ENCODE results near the gene NEK4.
"Not testable (repeated sequence)": the region's sequence is repeated elsewhere in the genome, so short reads cannot be mapped to it uniquely, and the experiment has no call there.

NEK4 gene

DNA sequence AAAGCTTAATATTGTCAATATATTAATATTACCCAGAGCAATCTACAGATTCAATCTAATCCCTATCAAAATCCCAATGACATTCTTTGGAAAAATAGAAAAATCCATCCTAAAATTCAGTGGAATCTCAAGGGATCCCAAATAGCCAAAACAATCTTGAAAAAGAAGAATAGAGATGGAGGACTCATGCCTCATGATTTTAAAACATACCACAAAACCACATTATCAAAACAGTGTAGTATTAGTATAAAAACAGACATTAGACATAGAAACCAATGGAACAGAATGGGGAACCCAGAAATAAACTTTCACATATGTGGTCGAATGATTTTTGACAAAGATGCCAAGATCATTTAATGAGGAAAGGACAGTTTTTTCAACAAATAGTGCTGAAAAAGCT is 14.6 kb downstream of the NEK4 start:
- no peaks in the 10 kb centered on the region for H3K4me1 Mint-ChIP-seq
- H3K9me3 Mint-ChIP-seq = no peaks in the 10 kb centered on the region
- H3K4me3 Mint-ChIP-seq = no peak overlapping the region
- H3K27me3 Mint-ChIP-seq = no peaks in the 10 kb centered on the region
- CTCF ChIA-PET = no interaction called here
- no peak overlapping the region for H3K27ac Mint-ChIP-seq
- H3K36me3 Mint-ChIP-seq = peaks cover 40% of the 10 kb centered on the region
- no peak for DNase-seq

DNA sequence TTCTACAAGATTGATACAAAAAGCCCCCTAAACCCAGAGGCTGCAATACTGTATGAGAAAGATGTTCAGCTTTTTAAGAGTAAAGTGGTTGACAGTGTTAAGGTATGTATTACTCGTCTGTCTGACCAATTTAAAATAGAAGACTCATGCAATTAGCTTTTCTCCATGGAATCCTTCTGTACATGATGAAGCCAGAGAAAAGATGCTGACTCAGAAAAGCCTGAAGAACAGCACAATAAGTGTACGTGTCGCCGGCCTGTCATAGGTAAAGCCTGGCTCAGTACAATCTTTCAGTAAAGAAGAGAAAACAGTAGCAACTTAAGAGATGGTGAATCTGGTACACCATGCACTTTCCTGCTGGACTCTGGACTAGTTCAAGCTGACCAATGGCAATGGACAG is 16.4 kb downstream of the NEK4 start:
- Mint-ChIP-seq H3K9me3 (no peaks in the 10 kb centered on the region), H3K27me3 (no peaks in the 10 kb centered on the region), H3K4me3 (no peak overlapping the region), H3K27ac (no peak overlapping the region), H3K36me3 (peaks cover 34% of the 10 kb centered on the region), H3K4me1 (no peaks in the 10 kb centered on the region)
- CTCF ChIA-PET = no interaction called here
- DNase-seq = no peak

DNA sequence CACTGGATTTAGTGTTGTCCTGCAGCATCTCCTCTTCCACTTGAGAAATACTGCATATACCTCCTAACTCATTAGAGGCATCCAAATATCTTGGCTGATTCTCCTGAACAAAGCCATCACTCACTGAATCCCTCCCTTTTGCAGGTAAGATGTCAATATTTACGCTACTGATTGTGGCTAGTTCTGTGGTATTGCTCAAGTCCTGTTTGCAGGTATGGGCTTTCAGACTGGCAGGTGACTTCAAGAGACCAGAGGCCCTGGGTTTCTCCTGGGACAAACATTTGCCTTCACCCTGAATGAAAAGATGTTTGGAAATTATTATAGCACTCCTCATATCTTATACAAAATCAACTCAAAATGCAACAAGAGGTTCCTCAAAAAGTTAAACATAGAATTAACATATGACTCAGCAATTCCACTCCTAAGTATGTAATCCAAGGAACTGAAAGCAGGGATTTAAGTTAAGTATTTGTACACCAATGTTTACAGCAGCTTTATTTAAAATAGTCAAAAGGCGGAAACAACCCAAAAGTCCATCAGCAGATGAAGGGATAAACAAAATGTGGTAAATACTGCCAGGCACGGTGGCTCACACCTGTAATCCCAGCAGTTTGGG is 18.6 kb downstream of the NEK4 start:
- Mint-ChIP-seq H3K27ac (no peak overlapping the region), H3K9me3 (no peaks in the 10 kb centered on the region), H3K36me3 (peaks cover 31% of the 10 kb centered on the region), H3K4me3 (no peak overlapping the region), H3K27me3 (no peaks in the 10 kb centered on the region), H3K4me1 (no peaks in the 10 kb centered on the region)
- DNase-seq = no peak
- CTCF ChIA-PET = interaction anchor here (1.4 kb wide), 1 partner anchor 9 kb away, joined by 3 read pairs; no protein-coding TSS in a partner anchor

DNA sequence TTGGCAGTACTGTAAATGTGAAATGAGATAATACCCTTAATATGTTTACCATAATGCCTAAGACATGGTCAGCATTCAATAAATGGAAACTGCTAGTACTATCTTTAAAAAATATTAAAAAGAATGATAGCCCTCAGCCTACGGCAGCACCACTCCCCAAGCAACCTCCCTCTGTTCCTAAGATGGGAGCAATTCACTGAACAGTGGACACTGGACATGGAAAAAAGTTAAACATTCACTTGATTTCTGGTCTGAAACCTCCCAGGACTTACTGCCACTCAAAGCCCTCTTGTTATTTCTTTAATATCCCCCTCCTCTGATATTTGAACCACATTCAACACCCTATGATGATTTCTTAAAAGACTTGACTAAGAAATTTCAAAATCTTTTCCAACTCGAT is 27.0 kb downstream of the NEK4 start:
- peaks cover 26% of the 10 kb centered on the region for H3K36me3 Mint-ChIP-seq

DNA sequence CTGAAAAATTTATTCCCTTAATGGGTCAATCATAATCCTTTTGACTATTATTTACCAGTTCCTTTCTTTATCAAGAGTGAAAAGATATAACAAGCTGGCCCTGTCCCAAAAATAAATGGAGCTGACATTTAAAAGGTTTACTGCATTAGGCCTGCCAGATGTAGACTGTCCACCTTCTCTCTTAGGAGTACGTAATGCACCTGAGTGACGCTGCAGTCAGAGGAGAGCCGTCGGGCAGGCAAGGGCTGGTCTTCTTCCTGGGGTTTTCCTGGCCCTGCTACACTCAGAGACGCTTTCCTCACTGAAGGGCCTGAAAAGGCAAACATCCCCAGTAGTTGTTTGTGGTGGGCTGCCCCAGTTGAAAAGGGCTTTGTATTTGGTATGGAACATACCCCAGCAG is 27.6 kb downstream of the NEK4 start:
- Mint-ChIP-seq H3K9me3 (no peaks in the 10 kb centered on the region), H3K4me3 (no peak overlapping the region), H3K4me1 (no peaks in the 10 kb centered on the region), H3K36me3 (peaks cover 21% of the 10 kb centered on the region), H3K27ac (peak overlapping the region; percentile 30), H3K27me3 (no peaks in the 10 kb centered on the region)
- CTCF ChIA-PET = interaction anchor here (0.9 to 1.6 kb wide), 6 partner anchors 10 to 329 kb away, joined by 3 to 5 read pairs (median 3); no protein-coding TSS in a partner anchor
- no peak for DNase-seq

More for the DNA sequence above, 27.0 kb downstream of the NEK4 start:
- CTCF ChIA-PET = interaction anchor here (0.9 to 1.6 kb wide), 4 partner anchors 55 to 329 kb away, joined by 3 to 5 read pairs (median 4); no protein-coding TSS in a partner anchor
- no peaks in the 10 kb centered on the region for H3K9me3 Mint-ChIP-seq
- no peaks in the 10 kb centered on the region for H3K4me1 Mint-ChIP-seq
- no peak overlapping the region for H3K27ac Mint-ChIP-seq
- no peaks in the 10 kb centered on the region for H3K27me3 Mint-ChIP-seq
- no peak for DNase-seq
- no peak overlapping the region for H3K4me3 Mint-ChIP-seq

DNA sequence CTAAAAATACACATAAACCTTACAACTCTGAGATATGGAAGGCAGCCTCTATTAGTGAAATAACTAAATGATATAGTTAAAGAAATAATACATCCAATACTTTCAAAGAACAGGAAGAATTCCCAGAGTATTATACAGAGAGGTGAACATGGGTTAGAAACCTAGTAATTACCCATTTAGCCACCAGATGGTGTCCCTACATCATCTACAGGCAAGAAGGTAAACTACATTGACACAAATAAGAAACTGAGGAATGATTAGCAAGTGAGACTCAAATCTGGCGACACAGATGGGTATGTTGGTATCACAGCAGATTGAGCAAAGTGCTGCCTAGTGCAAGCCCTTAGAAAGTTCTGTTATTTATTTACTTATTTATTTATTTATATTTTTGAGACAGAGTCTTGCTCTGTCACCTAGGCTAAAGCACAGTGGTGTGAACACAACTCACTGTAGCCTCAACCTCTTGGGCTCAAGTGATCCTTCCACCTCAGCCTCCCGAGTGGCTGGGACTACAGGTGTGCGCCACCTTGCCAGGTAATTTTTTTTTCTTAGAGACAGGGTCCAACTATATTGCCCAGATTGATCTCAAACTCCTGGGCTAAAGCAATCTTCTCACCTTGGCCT is 28.2 kb downstream of the NEK4 start:
- Mint-ChIP-seq H3K27ac (no peak overlapping the region), H3K9me3 (no peaks in the 10 kb centered on the region), H3K36me3 (peaks cover 20% of the 10 kb centered on the region), H3K4me3 (no peak overlapping the region), H3K27me3 (no peaks in the 10 kb centered on the region), H3K4me1 (no peaks in the 10 kb centered on the region)
- DNase-seq = no peak
- CTCF ChIA-PET = interaction anchor here (0.9 to 1.6 kb wide), 6 partner anchors 10 to 329 kb away, joined by 3 to 5 read pairs (median 4); no protein-coding TSS in a partner anchor

DNA sequence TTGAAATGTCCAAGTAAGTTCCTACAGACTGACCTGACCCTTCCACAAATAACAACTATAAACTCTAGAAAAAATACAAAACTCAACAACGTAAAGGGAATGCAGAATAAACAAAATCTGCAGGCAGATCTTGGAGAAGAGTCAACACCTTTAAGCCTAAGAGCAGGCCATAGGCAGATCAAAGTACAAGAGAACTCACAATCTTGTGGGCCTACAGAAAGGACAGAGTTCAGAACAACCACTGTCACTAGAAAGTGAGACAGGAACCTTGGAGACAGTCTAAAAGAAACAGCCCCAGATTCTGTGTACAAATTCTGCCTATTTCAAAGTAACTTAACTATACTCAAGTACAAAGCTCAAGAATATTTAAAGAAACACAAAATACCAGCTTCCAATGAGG is 31.0 kb downstream of the NEK4 start:
- H3K4me3 Mint-ChIP-seq = no peak overlapping the region
- no peaks in the 10 kb centered on the region for H3K4me1 Mint-ChIP-seq
- no peaks in the 10 kb centered on the region for H3K27me3 Mint-ChIP-seq
- no peak overlapping the region for H3K27ac Mint-ChIP-seq
- no peak for DNase-seq
- H3K36me3 Mint-ChIP-seq = peaks cover 29% of the 10 kb centered on the region
- CTCF ChIA-PET = interaction anchor here (1.3 kb wide), 1 partner anchor 59 kb away, joined by 3 read pairs; no protein-coding TSS in a partner anchor
- H3K9me3 Mint-ChIP-seq = peaks cover 1% of the 10 kb centered on the region

DNA sequence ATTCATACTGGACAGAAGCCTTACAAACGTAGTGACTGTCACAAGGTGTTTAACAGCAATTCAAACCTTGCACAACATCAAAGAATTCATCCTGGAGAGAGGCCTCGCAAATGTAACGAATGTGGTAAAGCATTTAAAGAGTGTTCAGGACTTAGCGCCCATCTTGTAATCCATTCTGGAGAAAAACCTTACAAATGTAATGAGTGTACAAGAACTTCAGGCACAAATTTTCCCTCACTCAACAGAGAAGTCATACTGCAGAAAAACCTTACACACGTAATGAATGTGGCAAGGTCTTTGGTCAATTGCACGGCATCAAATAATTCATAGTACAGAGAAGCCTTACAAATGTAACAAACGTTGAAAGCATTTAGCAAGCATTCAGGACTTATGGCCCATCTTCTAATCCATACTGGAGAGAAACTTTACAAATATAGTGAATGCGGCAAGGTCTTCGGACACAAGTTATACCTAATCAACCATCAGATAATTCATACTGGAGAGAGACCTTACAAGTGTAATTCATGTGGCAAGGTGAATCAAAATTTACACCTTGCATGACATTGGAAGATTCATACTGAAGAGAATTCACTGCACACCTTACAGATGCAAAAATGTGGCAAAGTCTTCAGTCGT is 37.4 kb downstream of the NEK4 start:
- peaks cover 41% of the 10 kb centered on the region for H3K9me3 Mint-ChIP-seq
- no peaks in the 10 kb centered on the region for H3K27me3 Mint-ChIP-seq
- CTCF ChIA-PET = no interaction called here
- peaks cover 68% of the 10 kb centered on the region for H3K36me3 Mint-ChIP-seq
- no peak overlapping the region for H3K27ac Mint-ChIP-seq
- peaks cover 19% of the 10 kb centered on the region for H3K4me1 Mint-ChIP-seq
- H3K4me3 Mint-ChIP-seq = no peak overlapping the region
- no peak for DNase-seq

DNA sequence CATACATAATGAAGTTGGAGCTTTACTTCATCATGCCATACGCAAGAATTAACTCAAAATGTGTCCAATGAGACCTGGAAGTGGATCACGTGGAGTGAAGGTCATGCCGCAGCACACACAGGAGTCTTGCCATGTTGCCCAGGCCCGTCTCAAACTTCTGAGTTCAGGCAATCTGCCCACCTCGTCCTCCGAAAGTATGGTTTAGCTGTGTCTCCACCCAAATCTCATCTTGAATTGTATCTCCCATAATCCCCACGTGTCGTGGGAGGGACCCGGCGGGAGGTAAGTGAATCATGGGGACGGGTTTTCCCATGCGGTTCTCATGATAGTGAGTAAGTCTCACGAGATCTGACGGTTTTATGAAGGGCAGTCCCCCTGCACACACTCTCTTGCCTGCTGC is 39.1 kb downstream of the NEK4 start:
- DNase-seq = no peak
- Mint-ChIP-seq H3K27ac (no peak overlapping the region), H3K4me3 (no peak overlapping the region), H3K27me3 (no peaks in the 10 kb centered on the region), H3K9me3 (peaks cover 46% of the 10 kb centered on the region), H3K36me3 (peaks cover 70% of the 10 kb centered on the region), H3K4me1 (peaks cover 19% of the 10 kb centered on the region)
- CTCF ChIA-PET = interaction anchor here (1.4 kb wide), 1 partner anchor 10 kb away, joined by 3 read pairs; no protein-coding TSS in a partner anchor

DNA sequence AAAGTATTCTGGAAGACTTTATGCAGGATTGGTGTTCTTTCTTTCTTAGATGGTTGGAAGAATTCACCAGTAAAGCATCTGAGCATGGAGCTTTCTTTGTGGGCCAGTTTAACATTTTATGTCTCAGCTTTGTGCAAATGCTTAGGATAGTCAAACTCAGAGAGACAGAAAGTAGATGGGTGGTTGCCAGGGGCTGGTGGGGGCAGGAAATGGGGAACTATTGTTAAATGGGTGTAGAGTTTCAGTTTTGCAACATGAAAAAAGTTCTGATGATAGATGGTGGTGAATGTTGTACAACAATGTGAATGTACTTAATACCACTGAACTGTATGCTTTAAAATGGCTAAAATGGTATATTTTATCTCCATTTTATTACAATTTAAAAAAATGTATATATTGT is 40.1 kb downstream of the NEK4 start:
- CTCF ChIA-PET = interaction anchor here (1.4 kb wide), 1 partner anchor 11 kb away, joined by 3 read pairs; no protein-coding TSS in a partner anchor
- peaks cover 69% of the 10 kb centered on the region for H3K36me3 Mint-ChIP-seq
- peak; percentile 52 for DNase-seq
- H3K4me1 Mint-ChIP-seq = peaks cover 19% of the 10 kb centered on the region
- peaks cover 46% of the 10 kb centered on the region for H3K9me3 Mint-ChIP-seq
- H3K27me3 Mint-ChIP-seq = no peaks in the 10 kb centered on the region
- H3K4me3 Mint-ChIP-seq = peak overlapping the region; percentile 3
- H3K27ac Mint-ChIP-seq = peak overlapping the region; percentile 61

DNA sequence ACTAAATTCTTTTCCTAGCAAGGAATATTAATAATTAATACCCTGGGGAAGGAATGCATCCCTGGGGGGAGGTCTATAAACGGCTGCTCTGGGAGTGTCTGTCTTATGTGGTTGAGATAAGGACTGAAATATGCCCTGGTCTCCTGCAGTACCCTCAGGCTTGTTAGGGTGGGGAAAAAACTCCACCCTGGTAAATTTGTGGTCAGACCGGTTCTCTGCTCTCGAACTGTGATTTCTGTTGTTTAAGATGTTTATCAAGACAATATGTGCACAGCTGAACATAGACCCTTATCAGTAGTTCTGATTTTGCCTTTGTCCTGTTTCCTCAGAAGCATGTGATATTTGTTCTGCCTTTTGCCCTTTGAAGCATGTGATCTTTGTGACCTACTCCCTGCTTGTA is 42.0 kb downstream of the NEK4 start:
- H3K27me3 Mint-ChIP-seq, H3K4me3 Mint-ChIP-seq, H3K27ac Mint-ChIP-seq, CTCF ChIA-PET, DNase-seq: not testable (repeated sequence)
- Mint-ChIP-seq H3K4me1 (peaks cover 19% of the 10 kb centered on the region), H3K9me3 (peaks cover 44% of the 10 kb centered on the region), H3K36me3 (peaks cover 55% of the 10 kb centered on the region)

DNA sequence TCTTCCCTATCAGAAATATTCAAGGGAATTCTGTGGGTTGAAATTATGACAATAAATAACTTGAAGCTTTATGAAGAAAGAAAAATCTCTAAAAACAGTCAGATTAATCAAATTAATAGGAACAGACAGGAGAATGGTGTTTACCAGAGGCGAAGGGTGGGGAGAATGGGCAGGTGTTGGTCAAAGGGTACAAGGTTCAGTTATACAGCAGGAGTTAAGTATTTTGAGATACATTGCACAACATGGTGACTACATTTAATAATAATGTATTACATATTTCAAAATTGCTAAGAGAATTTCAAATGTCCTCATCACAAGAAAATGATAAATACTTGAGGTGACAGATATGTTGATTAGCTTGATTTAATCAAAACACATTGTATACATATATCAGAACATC is 46.2 kb downstream of the NEK4 start:
- no peak overlapping the region for H3K4me3 Mint-ChIP-seq
- peaks cover 27% of the 10 kb centered on the region for H3K36me3 Mint-ChIP-seq
- no peak overlapping the region for H3K27ac Mint-ChIP-seq
- H3K9me3 Mint-ChIP-seq = peaks cover 19% of the 10 kb centered on the region
- peaks cover 35% of the 10 kb centered on the region for H3K4me1 Mint-ChIP-seq
- CTCF ChIA-PET = interaction anchor here (0.6 kb wide), 1 partner anchor 17 kb away, joined by 4 read pairs; no protein-coding TSS in a partner anchor
- no peak for DNase-seq
- H3K27me3 Mint-ChIP-seq = no peaks in the 10 kb centered on the region

DNA sequence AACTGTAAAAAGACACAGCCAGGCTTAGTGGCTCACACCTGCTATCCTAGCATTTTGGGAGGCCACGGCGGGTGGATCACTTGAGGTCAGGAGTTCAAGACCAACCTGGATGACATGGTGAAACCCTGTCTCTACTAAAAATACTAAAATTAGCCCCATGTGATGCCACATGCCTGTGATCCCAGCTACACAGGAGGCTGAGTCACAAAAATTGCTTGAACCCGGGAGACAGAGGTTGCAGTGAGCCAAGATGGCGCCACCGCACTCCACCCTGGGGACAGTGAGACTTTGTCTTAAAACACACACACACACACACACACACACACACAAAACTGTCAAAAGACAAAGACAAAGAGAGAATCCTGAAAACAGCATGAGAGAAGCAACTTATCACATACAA is 46.8 kb downstream of the NEK4 start:
- CTCF ChIA-PET = no interaction called here
- Mint-ChIP-seq H3K4me1 (peaks cover 35% of the 10 kb centered on the region), H3K27me3 (no peaks in the 10 kb centered on the region), H3K36me3 (peaks cover 26% of the 10 kb centered on the region), H3K9me3 (peaks cover 18% of the 10 kb centered on the region), H3K27ac (no peak overlapping the region), H3K4me3 (no peak overlapping the region)
- DNase-seq = no peak

DNA sequence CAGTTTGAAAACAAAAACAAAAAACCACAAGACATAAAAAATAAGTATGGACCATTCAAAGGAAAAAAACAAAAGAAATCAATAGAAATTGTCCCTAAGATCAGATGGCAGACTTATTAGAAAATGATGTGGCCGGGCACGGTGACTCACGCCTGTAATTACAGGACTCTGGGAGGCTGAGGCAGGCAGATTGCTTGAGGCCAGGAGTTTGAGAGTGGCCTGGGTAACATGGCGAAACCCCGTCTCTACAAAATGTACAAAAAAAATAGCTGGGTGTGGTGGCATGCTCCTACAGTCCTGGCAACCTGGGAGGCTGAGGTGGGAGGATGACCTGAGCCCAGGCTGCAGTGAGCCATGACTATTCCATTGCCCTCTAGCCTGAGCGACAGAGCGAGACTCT is 48.2 kb downstream of the NEK4 start:
- H3K4me1 Mint-ChIP-seq = peaks cover 35% of the 10 kb centered on the region
- H3K4me3 Mint-ChIP-seq = no peak overlapping the region
- no peaks in the 10 kb centered on the region for H3K27me3 Mint-ChIP-seq
- H3K27ac Mint-ChIP-seq = peak overlapping the region; percentile 92
- H3K9me3 Mint-ChIP-seq = peaks cover 10% of the 10 kb centered on the region
- CTCF ChIA-PET = no interaction called here
- H3K36me3 Mint-ChIP-seq = peaks cover 22% of the 10 kb centered on the region
- no peak for DNase-seq

DNA sequence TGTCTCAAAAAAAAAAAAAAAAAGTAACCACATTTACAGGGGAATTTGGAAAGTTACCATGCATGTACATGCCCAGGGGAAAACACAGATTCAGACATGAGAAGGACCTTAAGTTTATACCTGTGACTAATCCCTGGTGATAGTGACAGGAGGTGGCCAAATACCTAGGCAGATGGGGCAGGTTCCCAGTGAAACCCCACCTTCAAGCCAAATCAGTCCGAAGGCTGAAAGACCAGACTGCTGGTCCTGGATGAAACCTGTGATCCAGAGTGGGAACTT is 49.1 kb downstream of the NEK4 start:
- CTCF ChIA-PET = interaction anchor here (0.6 kb wide), 1 partner anchor 33 kb away, joined by 3 read pairs; no protein-coding TSS in a partner anchor
- no peaks in the 10 kb centered on the region for H3K27me3 Mint-ChIP-seq
- H3K9me3 Mint-ChIP-seq = peaks cover 10% of the 10 kb centered on the region
- peaks cover 21% of the 10 kb centered on the region for H3K36me3 Mint-ChIP-seq
- H3K27ac Mint-ChIP-seq = peak overlapping the region; percentile 92
- no peak overlapping the region for H3K4me3 Mint-ChIP-seq
- DNase-seq = no peak
- peaks cover 35% of the 10 kb centered on the region for H3K4me1 Mint-ChIP-seq
